ENCODE results near the gene INSL3. TPM values are rescaled to one million over a fixed set of nuclear protein-coding genes. Genes with fewer than 3 reads are reported as not detected.

INSL3 gene
- total and polyA plus RNA-seq, 2 of the 13 experiments (the other 11 are each of a cell fraction or from before 2014, with no cell fraction given), result 0.30 TPM; not detected in 1

DNA sequence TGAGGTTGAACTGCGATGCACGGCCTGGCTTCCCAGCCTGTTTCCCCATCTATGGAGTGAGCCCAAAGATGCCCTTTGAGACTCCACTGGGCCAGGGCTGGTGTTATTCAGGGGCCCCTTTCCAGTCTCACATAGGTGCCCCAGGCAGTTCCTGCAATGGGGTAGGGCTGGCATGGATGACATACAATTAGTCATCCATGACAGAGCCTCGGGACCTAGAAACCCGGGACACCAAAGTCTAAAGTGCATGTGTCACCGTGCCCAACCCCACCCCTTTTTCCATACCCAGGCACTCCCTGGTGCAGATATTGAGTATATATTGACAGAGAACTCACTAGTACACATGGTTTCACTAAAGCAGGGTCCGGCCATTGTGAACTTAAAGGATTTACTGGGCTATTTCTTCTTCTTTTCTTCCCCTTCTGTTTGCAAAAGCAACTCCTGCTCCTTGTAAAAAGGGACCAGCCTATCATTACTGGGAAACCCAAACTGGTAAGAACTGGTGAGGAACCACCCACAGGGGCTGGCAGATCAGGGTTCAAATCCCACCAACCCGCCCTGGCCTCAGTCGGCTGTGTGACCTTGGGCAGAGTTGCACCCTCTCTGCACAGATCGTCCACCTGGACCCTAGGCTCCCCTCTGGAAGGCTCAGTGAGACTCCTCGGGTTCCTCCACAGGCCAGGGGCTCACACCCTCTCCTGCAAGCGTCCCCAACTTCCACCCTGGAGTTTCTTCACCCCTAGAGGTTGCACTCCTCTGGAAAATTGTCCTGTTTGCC is 23.7 kb downstream of the INSL3 start (continued):
- TF ChIP-seq, protein P1, sequence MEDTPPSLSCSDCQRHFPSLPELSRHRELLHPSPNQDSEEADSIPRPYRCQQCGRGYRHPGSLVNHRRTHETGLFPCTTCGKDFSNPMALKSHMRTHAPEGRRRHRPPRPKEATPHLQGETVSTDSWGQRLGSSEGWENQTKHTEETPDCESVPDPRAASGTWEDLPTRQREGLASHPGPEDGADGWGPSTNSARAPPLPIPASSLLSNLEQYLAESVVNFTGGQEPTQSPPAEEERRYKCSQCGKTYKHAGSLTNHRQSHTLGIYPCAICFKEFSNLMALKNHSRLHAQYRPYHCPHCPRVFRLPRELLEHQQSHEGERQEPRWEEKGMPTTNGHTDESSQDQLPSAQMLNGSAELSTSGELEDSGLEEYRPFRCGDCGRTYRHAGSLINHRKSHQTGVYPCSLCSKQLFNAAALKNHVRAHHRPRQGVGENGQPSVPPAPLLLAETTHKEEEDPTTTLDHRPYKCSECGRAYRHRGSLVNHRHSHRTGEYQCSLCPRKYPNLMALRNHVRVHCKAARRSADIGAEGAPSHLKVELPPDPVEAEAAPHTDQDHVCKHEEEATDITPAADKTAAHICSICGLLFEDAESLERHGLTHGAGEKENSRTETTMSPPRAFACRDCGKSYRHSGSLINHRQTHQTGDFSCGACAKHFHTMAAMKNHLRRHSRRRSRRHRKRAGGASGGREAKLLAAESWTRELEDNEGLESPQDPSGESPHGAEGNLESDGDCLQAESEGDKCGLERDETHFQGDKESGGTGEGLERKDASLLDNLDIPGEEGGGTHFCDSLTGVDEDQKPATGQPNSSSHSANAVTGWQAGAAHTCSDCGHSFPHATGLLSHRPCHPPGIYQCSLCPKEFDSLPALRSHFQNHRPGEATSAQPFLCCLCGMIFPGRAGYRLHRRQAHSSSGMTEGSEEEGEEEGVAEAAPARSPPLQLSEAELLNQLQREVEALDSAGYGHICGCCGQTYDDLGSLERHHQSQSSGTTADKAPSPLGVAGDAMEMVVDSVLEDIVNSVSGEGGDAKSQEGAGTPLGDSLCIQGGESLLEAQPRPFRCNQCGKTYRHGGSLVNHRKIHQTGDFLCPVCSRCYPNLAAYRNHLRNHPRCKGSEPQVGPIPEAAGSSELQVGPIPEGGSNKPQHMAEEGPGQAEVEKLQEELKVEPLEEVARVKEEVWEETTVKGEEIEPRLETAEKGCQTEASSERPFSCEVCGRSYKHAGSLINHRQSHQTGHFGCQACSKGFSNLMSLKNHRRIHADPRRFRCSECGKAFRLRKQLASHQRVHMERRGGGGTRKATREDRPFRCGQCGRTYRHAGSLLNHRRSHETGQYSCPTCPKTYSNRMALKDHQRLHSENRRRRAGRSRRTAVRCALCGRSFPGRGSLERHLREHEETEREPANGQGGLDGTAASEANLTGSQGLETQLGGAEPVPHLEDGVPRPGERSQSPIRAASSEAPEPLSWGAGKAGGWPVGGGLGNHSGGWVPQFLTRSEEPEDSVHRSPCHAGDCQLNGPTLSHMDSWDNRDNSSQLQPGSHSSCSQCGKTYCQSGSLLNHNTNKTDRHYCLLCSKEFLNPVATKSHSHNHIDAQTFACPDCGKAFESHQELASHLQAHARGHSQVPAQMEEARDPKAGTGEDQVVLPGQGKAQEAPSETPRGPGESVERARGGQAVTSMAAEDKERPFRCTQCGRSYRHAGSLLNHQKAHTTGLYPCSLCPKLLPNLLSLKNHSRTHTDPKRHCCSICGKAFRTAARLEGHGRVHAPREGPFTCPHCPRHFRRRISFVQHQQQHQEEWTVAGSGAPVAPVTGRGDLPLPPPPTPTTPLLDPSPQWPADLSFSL (CRISPR knock-in tag; IDR thresholded peaks at IDR 0.05), result no peak
- TF ChIP-seq FOXK1 (CRISPR knock-in tag; IDR thresholded peaks at IDR 0.05; ENCODE audit: borderline replicate concordance, low read depth) (peak; percentile 59; the same call in 1 of the 2 replicates), ZNF335 (CRISPR knock-in tag; IDR thresholded peaks at IDR 0.05) (no peak), SIX1 (CRISPR knock-in tag; IDR thresholded peaks at IDR 0.05; ENCODE audit: borderline replicate concordance) (no peak), KDM1A (CRISPR knock-in tag; IDR thresholded peaks at IDR 0.05) (no peak), MEF2D (CRISPR knock-in tag; IDR thresholded peaks at IDR 0.05) (peak; percentile 58; the same call in 1 of the 2 replicates), HCFC1 (IDR thresholded peaks at IDR 0.05; ENCODE audit: low read depth, low read length) (no peak), ZFP37 (CRISPR knock-in tag; IDR thresholded peaks at IDR 0.05; ENCODE audit: borderline replicate concordance) (no peak)
- TF ChIP-seq, protein P2, sequence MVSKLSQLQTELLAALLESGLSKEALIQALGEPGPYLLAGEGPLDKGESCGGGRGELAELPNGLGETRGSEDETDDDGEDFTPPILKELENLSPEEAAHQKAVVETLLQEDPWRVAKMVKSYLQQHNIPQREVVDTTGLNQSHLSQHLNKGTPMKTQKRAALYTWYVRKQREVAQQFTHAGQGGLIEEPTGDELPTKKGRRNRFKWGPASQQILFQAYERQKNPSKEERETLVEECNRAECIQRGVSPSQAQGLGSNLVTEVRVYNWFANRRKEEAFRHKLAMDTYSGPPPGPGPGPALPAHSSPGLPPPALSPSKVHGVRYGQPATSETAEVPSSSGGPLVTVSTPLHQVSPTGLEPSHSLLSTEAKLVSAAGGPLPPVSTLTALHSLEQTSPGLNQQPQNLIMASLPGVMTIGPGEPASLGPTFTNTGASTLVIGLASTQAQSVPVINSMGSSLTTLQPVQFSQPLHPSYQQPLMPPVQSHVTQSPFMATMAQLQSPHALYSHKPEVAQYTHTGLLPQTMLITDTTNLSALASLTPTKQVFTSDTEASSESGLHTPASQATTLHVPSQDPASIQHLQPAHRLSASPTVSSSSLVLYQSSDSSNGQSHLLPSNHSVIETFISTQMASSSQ (IDR thresholded peaks at IDR 0.05; ENCODE audit: low read depth), result no peak
- TF ChIP-seq, protein P2 (CRISPR knock-in tag; IDR thresholded peaks at IDR 0.05; ENCODE audit: borderline replicate concordance), result peak; percentile 40; the same call in 1 of the 2 replicates
- TF ChIP-seq, protein P3, sequence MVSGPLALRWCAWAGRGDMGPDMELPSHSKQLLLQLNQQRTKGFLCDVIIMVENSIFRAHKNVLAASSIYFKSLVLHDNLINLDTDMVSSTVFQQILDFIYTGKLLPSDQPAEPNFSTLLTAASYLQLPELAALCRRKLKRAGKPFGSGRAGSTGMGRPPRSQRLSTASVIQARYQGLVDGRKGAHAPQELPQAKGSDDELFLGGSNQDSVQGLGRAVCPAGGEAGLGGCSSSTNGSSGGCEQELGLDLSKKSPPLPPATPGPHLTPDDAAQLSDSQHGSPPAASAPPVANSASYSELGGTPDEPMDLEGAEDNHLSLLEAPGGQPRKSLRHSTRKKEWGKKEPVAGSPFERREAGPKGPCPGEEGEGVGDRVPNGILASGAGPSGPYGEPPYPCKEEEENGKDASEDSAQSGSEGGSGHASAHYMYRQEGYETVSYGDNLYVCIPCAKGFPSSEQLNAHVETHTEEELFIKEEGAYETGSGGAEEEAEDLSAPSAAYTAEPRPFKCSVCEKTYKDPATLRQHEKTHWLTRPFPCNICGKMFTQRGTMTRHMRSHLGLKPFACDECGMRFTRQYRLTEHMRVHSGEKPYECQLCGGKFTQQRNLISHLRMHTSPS (CRISPR knock-in tag; IDR thresholded peaks at IDR 0.05; ENCODE audit: low read depth), result peak; percentile 98
- TF ChIP-seq, protein P4, sequence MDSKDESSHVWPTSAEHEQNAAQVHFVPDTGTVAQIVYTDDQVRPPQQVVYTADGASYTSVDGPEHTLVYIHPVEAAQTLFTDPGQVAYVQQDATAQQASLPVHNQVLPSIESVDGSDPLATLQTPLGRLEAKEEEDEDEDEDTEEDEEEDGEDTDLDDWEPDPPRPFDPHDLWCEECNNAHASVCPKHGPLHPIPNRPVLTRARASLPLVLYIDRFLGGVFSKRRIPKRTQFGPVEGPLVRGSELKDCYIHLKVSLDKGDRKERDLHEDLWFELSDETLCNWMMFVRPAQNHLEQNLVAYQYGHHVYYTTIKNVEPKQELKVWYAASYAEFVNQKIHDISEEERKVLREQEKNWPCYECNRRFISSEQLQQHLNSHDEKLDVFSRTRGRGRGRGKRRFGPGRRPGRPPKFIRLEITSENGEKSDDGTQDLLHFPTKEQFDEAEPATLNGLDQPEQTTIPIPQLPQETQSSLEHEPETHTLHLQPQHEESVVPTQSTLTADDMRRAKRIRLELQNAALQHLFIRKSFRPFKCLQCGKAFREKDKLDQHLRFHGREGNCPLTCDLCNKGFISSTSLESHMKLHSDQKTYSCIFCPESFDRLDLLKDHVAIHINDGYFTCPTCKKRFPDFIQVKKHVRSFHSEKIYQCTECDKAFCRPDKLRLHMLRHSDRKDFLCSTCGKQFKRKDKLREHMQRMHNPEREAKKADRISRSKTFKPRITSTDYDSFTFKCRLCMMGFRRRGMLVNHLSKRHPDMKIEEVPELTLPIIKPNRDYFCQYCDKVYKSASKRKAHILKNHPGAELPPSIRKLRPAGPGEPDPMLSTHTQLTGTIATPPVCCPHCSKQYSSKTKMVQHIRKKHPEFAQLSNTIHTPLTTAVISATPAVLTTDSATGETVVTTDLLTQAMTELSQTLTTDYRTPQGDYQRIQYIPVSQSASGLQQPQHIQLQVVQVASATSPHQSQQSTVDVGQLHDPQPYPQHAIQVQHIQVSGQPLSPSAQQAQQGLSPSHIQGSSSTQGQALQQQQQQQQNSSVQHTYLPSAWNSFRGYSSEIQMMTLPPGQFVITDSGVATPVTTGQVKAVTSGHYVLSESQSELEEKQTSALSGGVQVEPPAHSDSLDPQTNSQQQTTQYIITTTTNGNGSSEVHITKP (CRISPR knock-in tag; IDR thresholded peaks at IDR 0.05; ENCODE audit: low read depth), result no peak
